Activated CD4-positive, CD25-positive, alpha-beta regulatory T cell treated with anti-CD3 and anti-CD28 coated beads, Interleukin-2, amount 50 U/mL, for 16 hours (primary cell): Measurements from ENCODE around the gene SZT2.
"Not testable (repeated sequence)": the region's sequence is repeated elsewhere in the genome, so short reads cannot be mapped to it uniquely, and the experiment has no call there.

Experiments used
- DNase-seq: peaks from one replicate; pipeline ENCODE4 v3.0.0-alpha.2; 2020; ENCODE audit warnings: low read depth, low spot score

The SZT2 gene

DNA sequence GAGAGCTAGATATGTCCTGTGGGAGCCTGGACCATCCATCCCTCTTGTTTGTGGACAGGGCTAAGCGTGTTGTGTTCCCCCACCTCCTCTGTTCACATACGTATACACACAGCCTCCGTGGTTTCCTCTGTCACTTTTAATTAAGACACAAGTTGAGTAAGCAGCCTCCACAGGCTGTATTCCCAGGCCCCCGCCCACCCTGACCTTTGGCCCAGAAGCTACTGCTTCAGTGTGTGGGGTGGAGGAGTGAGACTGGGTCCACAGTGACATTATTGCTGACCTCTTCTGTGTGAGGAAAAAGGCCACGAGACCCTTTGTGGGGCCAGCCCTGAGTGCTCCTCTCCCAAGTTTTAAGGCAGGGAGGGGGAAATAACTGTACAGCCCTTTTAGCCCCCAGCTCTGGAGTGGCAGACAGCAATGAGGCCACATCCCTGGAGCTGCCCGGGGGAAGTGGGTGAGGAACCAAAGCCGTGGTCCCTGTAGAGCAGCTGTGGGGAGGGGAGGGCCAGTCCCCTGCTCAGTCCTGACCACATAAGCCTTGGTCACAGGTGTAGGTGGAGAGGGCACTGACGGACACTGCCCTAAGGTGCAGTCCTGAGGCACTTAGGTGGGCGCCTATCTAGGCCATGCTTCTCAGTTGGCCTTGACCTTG is 26.3 kb upstream of the SZT2 start:
- DNase-seq, result no peak

DNA sequence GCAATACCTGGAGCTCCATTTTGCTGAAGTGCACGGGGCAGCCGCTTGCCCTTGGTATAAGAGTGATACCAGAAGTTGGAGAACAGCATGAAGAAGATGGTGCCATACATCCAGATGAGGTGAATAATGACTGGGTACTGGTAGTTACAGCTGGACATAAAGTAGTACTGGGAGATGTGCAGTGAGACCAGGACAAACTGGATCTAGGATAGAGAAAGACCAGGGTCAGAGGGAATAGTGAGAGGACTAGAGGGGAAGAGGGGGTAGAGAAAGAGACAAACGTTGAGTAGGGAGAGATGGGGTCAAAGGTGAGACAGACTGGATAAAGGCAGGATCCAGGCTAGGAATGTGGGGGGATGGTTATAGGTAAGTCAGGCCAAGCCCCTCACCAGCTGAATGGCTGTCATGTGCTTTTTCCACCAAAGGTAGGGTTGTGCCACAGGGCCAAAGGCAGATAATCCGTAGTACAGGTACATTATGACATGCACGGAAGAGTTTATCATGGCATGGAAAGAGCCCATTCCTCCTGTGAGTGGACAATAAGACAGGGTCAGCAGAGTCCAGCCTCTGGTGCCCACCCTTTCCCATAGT is 25.7 kb upstream of the SZT2 start:
- no peak for DNase-seq

DNA sequence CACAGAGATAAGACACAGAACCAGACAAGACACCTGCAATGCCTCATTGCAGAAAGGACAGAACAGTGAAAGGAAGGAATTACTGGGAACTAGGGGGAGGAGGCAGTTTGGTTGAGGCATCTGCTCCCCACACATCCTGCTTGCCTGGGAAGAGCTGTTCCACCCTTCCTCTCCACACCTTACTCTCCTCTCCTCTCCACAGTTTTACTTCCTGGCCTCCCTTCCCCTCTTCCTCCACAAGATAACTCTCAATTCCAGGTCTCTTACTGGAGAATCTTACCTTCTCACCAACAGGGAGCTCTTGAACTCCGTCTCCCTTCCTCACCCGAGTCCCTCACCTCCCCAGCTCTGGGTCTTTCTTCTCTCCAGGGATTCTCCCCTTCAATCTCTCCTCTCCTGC is 24.0 kb upstream of the SZT2 start:
- no peak for DNase-seq

DNA sequence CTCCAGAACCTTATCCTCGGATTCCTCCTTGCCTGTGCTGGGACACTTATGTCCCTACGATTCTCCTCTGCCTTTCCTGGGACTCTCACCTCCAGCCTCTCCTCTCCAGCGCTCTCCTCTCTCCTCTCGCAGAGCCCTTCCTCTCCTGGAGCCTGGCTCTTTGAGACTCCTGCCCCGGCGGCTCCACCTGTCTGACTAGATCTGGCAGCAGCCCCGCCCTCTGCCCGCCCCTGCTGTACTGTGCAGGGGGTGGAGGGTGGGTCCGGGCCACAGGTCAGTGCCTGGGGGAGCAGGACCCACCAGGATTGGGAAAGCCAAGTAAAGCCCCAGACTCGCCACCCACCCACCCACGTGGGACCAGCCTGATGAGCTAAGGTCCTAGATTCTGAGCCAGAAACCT is 23.5 kb upstream of the SZT2 start:
- no peak for DNase-seq

DNA sequence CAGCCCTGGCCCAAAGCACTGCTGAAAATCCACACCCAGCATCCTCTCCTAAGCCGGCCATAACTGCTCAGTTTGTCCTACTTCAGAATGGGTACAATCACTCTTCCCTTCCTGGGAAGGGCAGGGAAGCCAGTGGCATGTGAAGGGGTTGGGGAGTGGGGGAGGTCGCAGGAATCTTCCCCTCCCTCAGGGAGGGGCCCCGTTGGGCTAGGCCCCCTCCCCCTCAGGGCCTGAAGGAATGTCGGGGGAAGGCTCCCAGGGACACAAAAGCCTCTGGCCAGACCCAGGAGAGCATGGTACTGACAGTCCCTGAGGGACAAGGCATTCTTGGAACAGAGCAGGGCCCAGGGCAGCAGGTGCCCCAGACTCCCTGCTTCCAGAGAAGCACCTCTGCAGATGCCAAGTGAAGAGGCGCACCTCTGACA is 23.1 kb upstream of the SZT2 start:
- no peak for DNase-seq

DNA sequence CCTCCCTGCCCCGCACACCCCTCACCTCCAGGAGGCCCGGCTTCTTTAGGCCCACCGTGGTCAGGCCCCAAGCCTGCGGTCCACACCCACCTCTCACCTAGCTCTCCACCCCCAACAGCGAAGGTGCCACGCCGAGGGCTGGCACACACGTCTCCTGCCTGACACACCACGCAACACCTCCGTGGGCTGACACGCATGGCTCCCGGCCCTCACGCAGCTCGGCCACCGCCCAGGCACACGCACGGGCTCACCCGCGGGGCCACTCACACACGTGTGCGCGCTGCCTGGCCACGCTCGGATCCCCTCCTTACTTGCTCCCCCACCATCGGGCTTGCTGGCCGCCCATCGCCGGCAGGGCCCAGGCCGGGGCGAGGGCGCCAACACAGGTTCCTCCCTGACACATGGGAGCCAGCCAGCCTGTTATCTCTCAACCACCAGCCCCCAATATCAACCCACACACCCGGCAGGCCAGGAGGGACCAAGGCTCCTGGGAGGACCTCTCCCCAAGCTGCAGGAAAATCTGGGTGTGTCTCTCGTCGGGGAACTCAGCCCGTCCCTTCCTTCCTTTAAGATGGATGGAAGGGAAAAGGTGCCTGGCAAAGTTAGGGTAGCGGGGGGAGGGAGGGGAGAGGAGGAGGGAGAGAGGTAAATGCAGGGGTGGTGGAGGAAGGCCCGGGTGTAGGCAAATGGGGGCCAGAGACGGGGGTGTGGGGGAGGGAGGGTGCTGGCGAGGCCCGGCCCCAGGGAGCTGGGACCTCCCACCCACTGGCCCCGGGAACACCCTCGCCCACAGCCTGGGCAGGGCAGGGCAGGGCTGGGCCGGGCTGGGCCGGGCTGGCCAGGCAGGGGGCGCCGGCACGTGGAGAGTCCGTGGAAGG is 22.4 kb upstream of the SZT2 start:
- DNase-seq, result no peak

DNA sequence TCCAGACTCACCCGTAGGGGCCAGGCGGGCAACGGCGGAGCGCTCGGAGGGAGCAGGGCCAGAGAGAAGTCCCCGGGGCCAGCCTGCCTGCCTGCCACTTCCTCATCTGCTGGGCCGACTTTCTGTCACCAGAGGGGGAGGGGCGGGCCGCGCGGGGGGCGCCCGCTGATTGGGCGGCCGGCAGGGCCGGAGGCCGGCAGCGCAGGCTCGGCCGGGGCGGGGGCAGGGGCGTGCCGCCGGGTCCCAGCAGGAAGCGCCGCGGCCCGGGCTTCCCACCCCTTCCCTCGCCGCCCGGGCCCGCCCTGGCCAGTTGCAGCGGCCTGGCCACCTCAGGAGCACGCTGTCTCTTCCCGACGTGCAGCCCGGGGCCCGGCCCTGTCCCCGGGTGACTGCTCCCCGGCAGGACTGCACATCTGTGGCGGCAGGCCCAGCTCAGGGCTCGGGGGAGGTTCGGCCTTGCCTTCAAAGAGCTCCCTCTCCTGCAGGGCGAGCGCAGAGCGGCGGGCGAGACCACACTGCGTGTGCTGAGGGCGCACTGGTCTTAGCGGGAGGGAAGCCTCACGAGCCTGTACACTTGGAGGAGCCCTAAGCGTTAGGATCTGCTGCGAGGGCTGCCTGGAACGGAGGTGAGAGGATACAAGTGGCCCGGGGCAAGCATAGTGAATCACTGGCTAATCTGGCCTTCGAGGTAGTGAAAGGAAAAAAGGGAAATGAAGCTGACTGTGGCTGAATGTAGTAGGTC is 21.6 kb upstream of the SZT2 start, which contains the start of gene ELOVL1:
ELOVL1 (minus strand) TSS at position 108 of the 742 bp plus-strand sequence. CDS start 2,402 bp downstream, outside the sequence.
- DNase-seq, result peak; percentile 67

DNA sequence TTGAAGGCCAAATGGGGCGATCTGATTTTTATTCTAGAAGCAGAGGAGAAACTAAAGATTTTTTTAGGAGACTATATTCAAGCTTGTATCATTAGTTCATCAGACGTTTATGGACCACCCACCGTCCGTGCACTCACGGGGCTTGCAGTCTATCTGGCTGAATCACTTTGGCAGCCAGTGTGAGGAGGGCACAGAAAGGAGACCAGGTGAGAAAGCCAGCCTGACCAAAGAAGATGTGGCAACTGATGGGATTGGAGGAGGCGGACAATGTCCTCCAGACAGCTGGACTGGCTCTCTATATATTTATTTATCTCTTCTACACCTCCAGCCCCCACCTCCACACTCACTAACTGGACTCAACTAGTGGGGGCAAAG is 21.1 kb upstream of the SZT2 start:
- no peak for DNase-seq

DNA sequence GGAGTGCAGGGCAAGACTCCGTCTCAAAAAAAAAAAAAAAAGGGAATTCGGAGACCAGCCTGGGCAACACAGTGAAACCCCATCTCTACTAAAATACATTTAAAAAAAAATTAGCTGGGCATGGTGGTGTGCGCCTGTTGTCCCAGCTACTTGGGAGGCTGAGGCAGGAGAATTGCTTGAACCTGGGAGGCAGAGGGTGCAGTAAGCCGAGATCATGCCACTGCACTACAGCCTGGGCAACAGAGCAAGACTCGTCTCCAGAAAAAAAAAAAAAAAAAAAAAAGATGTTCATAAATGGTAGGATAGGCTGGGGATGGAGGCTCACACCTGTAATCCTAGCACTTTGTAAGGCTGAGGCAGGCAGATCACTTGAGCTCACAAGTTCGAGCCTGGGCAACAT is 19.9 kb upstream of the SZT2 start:
- DNase-seq, result not testable (repeated sequence)

DNA sequence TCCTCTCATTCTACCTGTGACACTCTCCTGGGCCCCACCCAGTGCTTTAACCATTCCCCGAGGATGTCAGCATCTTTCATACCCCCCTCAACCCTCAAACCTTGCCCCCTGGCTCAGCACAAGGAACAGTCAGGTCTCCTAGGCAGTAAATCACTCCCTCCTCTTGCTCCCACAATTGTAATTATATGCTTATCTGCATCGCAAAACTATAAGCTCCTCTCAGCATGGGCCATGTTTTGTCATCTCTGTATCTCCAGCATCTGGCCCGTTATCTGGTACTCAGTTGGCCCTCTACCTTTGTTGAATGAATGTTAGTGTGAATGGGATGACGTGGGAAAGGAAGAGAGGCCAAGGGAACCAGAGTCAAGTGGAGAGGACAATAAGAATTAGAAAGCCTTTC is 19.1 kb upstream of the SZT2 start:
- DNase-seq, result no peak

DNA sequence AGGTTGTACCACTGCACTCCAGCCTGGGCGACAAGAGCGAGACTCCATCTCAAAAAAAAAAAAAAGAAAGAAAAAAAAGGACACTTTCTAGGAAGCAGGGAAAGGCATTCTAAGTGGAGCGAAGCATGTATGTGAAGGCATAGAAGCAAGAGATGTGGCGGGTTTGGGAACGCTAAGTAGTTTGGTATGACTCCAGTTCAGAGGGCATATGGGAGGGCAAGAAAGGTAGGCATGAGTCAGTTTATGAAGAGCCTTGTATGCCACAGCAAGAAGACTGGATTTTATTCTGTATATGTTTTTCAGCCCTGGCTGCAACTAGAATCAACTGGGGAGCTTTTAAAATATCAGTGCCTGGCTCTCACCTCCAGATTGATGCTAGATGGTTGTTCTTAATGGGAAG is 17.5 kb upstream of the SZT2 start:
- no peak for DNase-seq

DNA sequence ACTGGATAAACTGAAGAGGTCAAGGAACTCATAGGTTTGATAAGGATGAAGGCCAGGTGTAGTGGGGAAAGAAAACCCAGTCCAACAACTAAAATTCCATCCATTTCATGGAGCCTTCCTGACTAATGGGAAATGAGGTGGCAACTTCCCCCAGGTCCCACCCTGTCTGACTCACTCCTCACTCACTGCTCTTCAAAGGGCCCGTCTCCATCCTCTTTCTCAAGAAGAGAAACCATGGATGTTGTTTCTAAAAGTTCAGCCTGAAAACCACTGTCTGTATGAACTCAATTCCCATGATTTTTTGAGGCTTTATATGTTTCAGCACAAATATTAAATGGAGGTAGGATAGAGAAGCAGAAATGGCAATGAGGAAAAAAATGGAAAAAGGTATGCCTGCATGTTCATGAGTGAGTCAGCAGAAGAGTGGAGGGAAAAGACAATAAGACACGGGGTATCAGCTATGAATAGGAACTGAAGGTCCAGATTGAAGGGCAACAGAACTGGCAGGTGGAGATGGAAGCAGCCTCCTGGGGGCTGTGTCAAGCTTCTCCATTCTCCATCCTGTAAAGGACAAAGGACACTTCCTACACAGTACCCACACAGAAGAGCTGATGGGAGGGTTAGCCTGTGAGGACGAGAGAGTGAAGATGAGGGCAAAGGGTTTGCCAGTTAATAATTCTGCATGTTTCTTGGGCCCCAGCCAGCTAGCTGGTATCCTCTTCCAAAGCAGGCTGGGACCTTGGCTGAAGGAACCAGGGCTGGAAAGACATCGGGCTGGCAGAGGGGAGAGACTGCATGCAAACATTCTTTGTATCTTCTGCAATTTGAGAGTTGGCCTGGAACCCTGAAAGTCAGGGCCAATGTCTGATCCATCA is 16.4 kb upstream of the SZT2 start:
- DNase-seq, result no peak

DNA sequence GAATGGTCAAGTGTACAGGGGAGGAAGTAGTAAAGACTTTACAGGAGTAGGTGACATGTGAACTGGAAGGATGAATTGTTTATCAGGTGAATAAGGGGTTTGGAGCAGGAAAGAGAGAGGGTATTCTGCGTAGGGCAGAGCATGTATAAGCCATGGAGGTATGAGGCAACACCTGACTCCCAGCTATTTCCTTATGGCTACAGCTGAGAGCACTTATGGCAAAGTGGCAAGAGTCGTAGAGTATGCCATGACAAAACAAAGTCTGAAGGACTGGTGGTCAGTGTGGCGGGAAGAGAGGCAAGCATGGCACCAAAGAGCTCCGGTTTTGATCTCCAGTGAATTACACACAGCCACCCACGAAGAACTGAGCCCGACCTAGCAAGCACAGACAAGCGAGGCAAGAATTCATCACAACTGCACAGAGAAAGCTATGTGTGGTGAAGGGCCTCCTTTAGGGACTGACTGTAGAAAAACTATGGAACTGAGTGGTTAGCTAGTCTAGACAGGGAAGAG is 12.9 kb upstream of the SZT2 start:
- no peak for DNase-seq

DNA sequence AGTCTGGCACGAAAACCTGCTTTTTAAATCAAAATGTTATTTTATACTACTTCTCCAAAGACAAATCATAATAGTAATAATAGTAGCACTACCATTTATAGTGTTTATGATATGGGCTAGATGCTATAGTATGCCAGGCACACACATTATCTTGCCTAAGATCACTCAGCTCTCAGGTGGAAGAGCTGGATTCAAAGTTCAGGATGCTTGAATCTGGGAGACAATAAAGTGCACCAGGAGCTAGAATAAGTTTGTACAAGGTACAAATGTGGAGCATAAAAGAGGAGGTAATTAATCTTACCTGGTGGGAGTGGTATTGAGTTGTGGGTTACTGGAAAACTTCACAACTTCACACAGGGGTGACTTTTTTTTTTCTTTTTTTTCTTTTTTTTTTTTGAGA is 11.9 kb upstream of the SZT2 start:
- DNase-seq, result no peak

DNA sequence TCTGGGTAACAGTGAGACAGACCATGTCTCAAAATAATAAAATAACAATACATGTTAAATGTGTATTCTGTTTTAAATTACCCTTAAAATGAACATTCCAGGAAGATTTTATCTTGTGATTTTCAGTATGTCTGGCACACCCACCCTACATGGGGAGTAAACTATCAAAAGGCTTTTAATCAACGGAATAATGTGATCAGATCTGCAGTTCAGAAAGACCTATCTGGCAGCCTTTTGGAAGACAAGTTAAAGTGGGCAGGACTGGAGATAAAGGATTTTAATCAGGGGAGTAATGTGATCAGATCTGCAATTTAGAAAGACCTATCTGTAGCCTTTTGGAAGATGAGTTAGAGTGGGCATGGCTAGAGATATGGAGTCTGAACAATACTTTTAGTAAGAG is 10.2 kb upstream of the SZT2 start:
- no peak for DNase-seq

DNA sequence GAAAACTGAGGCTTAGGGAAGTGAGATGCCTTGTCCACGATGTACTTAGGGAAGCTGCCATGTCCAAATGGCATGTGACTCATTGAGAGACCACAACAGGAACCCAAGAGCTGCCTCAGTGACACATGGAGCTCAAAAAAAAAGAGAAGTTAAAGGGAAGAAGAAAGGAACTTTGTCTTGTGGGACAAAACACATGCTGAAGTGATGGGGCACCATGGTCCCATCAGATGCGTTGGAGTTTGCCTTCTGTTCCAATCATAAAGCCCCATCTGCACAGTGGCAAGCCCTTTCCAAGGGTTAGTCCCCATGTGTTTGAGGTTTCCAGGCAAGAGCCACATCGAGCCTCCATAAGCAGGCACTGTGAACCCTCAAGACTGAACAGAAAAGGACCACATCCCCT is 8.1 kb upstream of the SZT2 start:
- DNase-seq, result no peak

DNA sequence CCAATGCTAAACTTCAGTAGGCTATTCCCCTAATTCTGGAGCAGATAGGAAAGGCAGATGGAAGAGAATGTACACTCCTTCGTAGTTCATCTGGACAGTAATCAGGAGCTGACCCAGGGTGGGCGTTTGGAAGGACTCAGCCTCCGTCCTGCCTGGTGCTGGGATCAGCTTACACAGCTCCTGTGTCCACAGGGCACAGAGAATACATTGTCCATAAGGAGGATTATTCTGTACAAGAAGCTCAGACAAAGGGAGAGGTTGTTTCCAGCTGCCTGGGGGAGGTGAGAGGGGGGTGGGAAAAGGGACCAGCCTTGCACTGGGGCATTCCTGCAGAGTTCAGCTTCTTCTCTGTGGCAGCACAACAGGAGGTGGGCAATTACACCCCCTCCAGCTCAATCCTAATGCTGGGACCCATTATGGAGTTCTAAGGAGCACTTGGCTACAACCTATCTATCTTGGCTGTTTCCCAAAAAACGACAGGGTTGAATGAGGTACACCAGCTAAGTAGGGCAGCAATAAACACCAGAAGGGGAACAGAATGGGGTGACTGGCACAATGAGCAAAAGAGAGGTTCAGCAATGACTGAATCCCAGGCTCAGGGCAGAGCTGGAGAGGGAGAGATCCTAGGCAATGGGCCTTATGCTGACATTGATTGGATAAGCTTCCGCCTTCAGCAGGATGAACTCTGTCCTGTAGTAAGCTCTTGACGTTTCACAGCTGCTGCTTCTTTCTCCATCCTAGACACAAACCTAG is 7.5 kb upstream of the SZT2 start:
- DNase-seq, result no peak

DNA sequence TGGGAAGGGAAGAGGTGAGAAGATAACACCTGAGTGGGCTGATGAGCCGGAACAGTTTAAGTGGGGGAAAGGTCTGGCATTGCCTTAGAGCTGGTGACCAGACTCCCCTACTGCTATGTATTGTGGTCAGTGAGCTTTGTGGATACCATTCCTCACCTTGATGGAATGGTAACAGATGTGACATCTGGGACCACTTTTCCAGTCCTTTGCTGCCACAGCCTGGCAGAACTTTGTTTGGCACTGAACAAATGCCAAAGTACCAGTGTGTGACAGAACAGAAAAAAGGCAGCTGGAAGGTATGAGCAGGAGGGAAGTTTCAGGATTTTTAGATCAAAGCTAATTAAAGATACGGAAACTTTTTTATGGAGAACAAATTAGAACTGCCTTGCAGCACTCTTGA is 6.2 kb upstream of the SZT2 start:
- no peak for DNase-seq

DNA sequence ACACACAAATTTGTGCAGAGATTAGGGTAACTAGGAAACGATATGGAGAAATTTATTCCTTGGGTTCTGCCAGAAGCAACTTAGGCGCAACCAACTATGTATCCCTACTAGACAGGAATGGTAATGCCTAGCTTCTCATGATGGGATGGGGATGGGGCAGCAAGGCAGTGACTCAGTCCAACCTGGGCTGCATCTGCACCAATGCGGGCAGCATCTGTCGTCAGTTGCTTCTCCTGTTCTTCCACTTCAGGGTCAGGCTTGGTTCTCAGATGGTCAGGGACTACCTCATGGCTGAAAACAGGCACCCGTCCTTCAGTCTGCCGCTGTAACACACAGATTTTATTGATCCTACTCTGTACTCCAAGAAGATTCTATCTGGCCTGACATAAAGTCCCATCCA is 3.0 kb upstream of the SZT2 start:
- DNase-seq, result no peak

DNA sequence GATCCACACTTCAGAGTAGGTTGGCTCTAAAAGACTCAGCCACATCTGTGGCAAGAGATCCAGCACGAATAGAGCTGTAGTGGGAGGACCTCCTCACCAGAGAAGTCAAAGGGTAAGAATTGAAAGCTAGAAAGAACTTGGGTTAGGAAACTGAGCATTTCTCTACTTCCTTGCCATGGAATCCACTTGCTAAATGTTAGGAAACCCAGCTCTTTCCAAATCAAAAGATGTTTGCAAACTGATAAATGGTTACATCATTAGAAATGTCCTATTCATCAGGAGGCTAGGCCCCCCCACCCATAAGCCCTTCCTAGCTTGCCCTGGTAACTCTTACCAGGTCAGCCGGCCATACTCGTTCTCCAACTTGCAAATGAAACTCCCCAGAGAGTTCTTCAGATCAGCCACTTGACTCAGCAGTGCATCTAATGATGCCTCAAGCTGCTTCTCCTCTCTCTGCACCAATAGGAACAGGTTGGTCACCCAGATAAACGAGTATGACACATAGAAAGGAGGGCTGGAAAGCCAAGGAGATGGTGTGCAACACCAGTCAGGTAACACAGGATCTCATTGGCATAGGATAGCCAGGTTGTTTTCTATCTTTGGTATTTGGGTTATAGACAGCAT is 1.6 kb upstream of the SZT2 start:
- no peak for DNase-seq
